ENCODE results near the gene CCDC51.

CCDC51 gene

GRCh38 chr3:48408823-48409281 lies 31.1 kb downstream of the CCDC51 start:
- Histone ChIP-seq H3K27ac (ENCODE audit: low read depth, low read length) (no peak overlapping the region), H3K79me2 (ENCODE audit: insufficient read depth, low read length) (no peaks in the 10 kb centered on the region), H3K9ac (ENCODE audit: low read length) (no peak overlapping the region), H3K9me3 (ENCODE audit: insufficient read depth, low read length) (no peaks in the 10 kb centered on the region), H3K4me2 (ENCODE audit: low read depth, low read length, poor library complexity, severe bottlenecking) (no peak overlapping the region), H3K4me3 (ENCODE audit: insufficient read depth, low read length, poor library complexity, severe bottlenecking) (no peak overlapping the region), H4K20me1 (ENCODE audit: low read depth, low read length) (no peaks in the 10 kb centered on the region), H2AFZ (ENCODE audit: low read depth, low read length, severe bottlenecking) (no peak overlapping the region), H3F3A (ENCODE audit: insufficient read depth) (no peaks in the 10 kb centered on the region), H3K36me3 (ENCODE audit: low read length) (no peaks in the 10 kb centered on the region), H3K27me3 (ENCODE audit: low read length) (no peaks in the 10 kb centered on the region), H3K9me2 (replicated peaks; ENCODE audit: insufficient read depth, low read length) (no peaks in the 10 kb centered on the region)
- no peak for TF ChIP-seq EZH2phosphoT487 (conservative IDR thresholded peaks at IDR 0.05; ENCODE audit: low read length)
- TF ChIP-seq, protein P1, sequence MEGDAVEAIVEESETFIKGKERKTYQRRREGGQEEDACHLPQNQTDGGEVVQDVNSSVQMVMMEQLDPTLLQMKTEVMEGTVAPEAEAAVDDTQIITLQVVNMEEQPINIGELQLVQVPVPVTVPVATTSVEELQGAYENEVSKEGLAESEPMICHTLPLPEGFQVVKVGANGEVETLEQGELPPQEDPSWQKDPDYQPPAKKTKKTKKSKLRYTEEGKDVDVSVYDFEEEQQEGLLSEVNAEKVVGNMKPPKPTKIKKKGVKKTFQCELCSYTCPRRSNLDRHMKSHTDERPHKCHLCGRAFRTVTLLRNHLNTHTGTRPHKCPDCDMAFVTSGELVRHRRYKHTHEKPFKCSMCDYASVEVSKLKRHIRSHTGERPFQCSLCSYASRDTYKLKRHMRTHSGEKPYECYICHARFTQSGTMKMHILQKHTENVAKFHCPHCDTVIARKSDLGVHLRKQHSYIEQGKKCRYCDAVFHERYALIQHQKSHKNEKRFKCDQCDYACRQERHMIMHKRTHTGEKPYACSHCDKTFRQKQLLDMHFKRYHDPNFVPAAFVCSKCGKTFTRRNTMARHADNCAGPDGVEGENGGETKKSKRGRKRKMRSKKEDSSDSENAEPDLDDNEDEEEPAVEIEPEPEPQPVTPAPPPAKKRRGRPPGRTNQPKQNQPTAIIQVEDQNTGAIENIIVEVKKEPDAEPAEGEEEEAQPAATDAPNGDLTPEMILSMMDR (IDR thresholded peaks at IDR 0.05; ENCODE audit: insufficient read depth, low read length, poor library complexity, severe bottlenecking) = no peak

DNA sequence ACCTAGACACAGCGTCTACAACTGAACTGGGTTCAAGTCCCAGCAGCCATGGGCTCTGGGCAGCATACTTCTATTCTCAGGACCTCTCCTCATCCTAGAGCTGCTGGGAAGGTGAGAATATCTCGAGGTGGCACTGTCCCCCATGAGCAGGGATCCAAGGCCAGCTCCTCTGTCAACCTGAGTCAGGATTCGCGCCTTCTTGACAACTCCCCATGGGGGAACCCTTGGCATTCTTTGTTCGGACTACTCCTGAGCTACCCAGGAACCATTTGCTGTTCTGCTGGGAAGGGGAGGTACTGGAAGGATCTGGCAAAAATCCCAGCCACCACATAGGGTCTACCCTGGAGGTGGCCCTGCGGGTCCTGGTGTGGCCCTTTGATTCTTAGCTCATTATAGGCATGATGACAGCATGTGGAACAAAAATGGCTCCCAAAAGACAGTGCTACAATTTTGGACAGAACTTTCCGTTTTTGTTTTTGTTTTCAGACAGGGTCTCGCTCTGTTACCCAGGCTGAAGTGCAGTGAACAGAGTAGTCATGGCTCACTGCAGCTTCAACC lies 32.3 kb downstream of the CCDC51 start:
- no peaks in the 10 kb centered on the region for H3K79me2 ChIP-seq (ENCODE audit: insufficient read depth, low read length)
- no peaks in the 10 kb centered on the region for H4K20me1 ChIP-seq (ENCODE audit: low read depth, low read length)
- no peak overlapping the region for H3K27ac ChIP-seq (ENCODE audit: low read depth, low read length)
- H2AFZ ChIP-seq (ENCODE audit: low read depth, low read length, severe bottlenecking) = no peak overlapping the region
- H3K9ac ChIP-seq (ENCODE audit: low read length) = no peak overlapping the region
- no peaks in the 10 kb centered on the region for H3K9me3 ChIP-seq (ENCODE audit: insufficient read depth, low read length)
- no peak overlapping the region for H3K4me2 ChIP-seq (ENCODE audit: low read depth, low read length, poor library complexity, severe bottlenecking)
- H3K4me3 ChIP-seq (ENCODE audit: insufficient read depth, low read length, poor library complexity, severe bottlenecking) = no peak overlapping the region
- H3F3A ChIP-seq (ENCODE audit: insufficient read depth) = no peaks in the 10 kb centered on the region
- no peaks in the 10 kb centered on the region for H3K36me3 ChIP-seq (ENCODE audit: low read length)
- H3K9me2 ChIP-seq (replicated peaks; ENCODE audit: insufficient read depth, low read length) = no peaks in the 10 kb centered on the region
- no peaks in the 10 kb centered on the region for H3K27me3 ChIP-seq (ENCODE audit: low read length)
- TF ChIP-seq, protein P1 (IDR thresholded peaks at IDR 0.05; ENCODE audit: insufficient read depth, low read length, poor library complexity, severe bottlenecking) = no peak
- no peak for TF ChIP-seq EZH2phosphoT487 (conservative IDR thresholded peaks at IDR 0.05; ENCODE audit: low read length)

DNA sequence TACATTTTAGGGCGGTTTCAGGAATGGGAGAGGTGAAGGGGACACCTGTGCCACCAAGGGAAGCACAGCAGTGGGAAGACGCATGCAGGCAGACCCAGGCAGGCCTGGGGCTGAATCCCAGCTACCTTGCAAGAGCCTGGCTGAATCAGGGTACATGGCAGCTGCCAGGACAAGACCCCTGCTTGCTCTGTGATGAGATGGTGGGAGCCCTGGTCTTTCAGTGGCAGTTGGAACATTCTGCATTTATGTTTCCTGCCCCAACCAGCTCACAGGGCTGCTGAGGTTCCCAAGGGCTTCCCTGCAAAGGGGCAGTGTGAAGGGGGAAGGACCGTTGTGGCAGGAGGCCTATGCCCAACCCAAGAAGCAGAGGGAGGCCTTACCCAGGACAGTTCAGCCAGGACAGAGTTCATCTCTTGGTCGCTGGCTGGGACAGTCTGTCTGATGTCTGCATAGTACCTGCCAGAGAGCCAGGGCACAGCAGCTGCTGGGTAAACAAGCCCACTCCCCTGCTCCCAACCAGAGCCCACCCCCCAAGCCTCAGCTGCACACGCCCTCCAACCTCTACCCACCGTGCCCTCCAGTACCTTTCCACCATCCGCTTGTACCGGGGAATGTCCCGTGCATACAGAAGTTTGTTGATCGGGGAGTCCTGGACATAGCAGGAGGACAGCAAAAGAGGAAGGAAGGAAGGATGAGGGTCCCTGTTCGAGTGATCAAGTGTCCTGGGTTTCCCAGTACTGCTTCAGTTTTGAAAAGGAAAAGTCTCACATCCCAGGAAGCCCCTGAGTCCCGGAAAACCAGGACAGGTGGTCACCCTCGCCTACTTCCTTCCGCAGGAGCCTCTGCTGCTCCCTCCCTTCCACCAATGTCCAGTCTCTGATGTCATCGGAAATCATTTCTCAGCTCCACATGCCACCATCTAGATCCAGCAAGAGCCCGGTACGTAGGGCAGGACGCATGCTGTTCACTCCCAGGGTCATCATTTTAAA lies 33.2 kb downstream of the CCDC51 start:
- Histone ChIP-seq H4K20me1 (ENCODE audit: low read depth, low read length) (no peaks in the 10 kb centered on the region), H2AFZ (ENCODE audit: low read depth, low read length, severe bottlenecking) (no peak overlapping the region), H3K79me2 (ENCODE audit: insufficient read depth, low read length) (no peaks in the 10 kb centered on the region), H3K27me3 (ENCODE audit: low read length) (no peaks in the 10 kb centered on the region), H3K9me2 (replicated peaks; ENCODE audit: insufficient read depth, low read length) (no peaks in the 10 kb centered on the region), H3K36me3 (ENCODE audit: low read length) (no peaks in the 10 kb centered on the region), H3K9me3 (ENCODE audit: insufficient read depth, low read length) (no peaks in the 10 kb centered on the region), H3K9ac (ENCODE audit: low read length) (no peak overlapping the region), H3K27ac (ENCODE audit: low read depth, low read length) (no peak overlapping the region), H3F3A (ENCODE audit: insufficient read depth) (no peaks in the 10 kb centered on the region), H3K4me3 (ENCODE audit: insufficient read depth, low read length, poor library complexity, severe bottlenecking) (no peak overlapping the region), H3K4me2 (ENCODE audit: low read depth, low read length, poor library complexity, severe bottlenecking) (no peak overlapping the region)
- no peak for TF ChIP-seq EZH2phosphoT487 (conservative IDR thresholded peaks at IDR 0.05; ENCODE audit: low read length)
- TF ChIP-seq, protein P1 (IDR thresholded peaks at IDR 0.05; ENCODE audit: insufficient read depth, low read length, poor library complexity, severe bottlenecking) = no peak

Measured in SU-DHL-6 (cell line).